M059J (cell line): ENCODE data around the gene INVS. TPM values are rescaled to one million over a fixed set of nuclear protein-coding genes. Genes with fewer than 3 reads are reported as not detected.

Experiments used
- DNase-seq: peaks from one replicate; pipeline ENCODE4 v3.0.0-alpha.2; 2012; ENCODE audit warnings: low read depth
- total RNA-seq: library from RNA; depleted of rRNA; stranded (reverse); fragments of >200 nt; shearing (Covaris generic); gene quantifications from 2 replicates; pipeline ENCODE4 v1.2.3, GENCODE V29; 2014

Gene INVS
- total RNA-seq, 1 experiment from 2014 or later, result 11.9 TPM

GRCh38 chr9:100269656-100270055, 170.6 kb downstream of the INVS start:
- no peak for DNase-seq

GRCh38 chr9:100277166-100277979, 178.3 kb downstream of the INVS start:
- peak; percentile 63 for DNase-seq

GRCh38 chr9:100281066-100281465, 182.0 kb downstream of the INVS start:
- DNase-seq, result no peak

DNA sequence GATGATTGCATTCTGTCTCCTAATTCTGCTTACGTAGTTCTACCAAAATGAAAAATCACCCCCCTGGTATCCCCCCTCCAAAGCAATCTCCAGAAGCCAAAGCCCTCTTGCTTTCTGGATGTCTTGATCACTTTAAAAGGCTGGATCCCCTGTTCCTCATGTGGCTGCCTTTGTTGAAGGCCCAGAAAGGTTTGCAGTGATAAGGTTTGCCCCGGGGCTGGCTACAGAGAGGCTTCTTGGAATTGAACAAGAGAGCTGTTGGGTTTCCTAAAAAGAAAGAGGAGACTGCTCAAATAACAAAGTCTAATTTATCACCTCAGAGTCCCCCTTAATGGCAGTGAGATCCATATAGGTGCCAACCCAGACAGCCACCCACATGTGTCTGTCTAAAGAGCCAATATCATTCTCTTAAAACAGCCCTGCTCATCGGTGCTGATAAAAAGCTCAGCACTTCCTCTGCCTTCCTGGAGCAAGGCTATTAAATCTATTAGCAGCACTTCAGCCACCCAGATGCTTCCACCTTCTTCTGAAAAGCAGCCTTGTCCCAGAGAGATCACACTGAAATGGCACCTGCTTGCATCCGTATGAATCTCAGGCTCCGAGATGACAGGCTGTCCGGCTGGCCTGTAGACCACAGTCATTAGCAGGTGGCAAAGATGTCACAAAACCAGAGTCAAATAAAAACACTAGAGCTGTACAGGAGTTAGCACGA, 182.8 kb downstream of the INVS start:
- DNase-seq, result no peak

GRCh38 chr9:100282388-100282719, 183.3 kb downstream of the INVS start:
- DNase-seq, result no peak

DNA sequence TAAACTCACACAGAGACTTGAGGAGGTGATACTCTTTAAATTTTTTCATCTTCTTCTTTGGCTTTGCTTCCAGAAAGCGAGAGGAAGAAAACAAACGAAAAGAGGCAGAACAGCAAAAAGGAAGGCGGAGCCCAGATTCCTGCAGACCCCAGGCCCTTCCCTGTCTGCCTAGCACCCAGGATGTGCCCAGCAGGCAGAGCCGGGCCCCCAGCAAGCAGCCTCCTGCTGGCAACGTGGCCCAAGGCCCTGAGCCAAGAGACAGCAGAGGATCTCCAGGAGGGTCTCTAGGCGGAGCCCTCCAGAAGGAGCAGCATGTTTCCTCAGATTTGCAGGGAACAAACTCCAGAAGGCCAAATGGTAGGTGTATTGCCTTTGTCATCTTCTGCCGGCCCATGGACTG, 185.2 kb downstream of the INVS start:
- no peak for DNase-seq

GRCh38 chr9:100285080-100285479, 186.0 kb downstream of the INVS start:
- no peak for DNase-seq

- DNase-seq, result no peak
These were observed 186.6 kb downstream of the INVS start for GRCh38 chr9:100285601-100286000.

DNA sequence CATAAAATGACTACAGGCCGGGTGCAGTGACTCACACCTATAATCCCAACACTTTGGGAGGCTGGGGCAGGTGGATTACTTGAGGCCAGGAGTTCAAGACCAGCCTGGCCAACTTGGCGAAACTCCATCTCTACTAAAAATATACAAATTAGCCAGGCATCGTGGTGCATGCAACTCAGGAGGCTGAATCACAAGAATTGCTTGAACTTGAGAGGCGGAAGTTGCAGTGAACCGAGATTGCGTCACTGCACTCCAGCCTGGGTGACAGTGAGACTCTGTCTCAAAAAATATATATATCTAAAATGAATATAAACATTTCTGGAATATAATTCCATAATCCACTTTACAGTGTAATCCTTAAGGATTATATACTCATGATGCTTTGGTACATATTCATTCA, 187.2 kb downstream of the INVS start:
- DNase-seq, result no peak

- no peak for DNase-seq
These were observed 188.1 kb downstream of the INVS start for GRCh38 chr9:100287186-100287585.

GRCh38 chr9:100290714-100291113, 191.7 kb downstream of the INVS start:
- DNase-seq, result no peak

DNA sequence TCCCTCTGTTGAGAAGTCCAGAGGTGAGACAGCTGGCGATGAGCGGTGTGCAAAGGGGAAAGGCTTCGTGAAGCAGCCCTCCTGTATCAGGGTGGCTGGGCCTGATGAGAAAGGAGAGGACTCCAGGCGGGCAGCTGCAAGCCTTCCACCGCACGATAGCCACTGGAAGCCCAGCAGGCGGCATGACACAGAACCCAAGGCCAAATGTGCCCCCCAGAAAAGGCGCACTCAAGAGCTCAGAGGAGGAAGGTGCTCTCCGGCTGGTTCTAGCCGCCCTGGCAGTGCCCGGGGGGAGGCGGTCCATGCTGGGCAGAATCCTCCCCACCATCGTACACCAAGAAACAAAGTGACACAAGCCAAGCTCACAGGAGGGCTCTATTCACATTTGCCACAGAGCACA, 193.4 kb downstream of the INVS start:
- DNase-seq, result no peak

GRCh38 chr9:100294341-100294740, 195.3 kb downstream of the INVS start:
- DNase-seq, result peak; percentile 23

GRCh38 chr9:100294806-100295205, 195.8 kb downstream of the INVS start:
- no peak for DNase-seq

GRCh38 chr9:100295240-100295639, 196.2 kb downstream of the INVS start:
- no peak for DNase-seq

GRCh38 chr9:100296407-100296806, 197.4 kb downstream of the INVS start:
- no peak for DNase-seq

- DNase-seq, result no peak
These were observed 199.3 kb downstream of the INVS start for GRCh38 chr9:100298378-100298777.

DNA sequence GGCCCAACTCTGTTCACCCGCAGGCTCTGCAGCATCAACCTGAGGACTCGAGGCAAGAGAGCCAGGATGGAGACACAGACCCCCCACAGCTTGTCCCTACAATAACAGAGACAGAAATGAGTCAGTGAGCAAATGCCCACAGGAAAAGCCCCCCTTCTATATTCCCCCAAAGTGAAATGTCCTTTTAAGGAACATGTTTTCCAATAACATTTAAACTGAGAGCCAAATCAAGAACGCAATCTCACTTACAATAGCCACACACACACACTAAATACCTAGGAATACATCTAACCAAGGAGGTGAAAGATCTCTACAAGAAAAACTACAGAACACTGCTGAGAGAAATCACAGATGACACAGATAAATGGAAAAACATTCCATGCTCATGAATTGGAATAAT, 204.7 kb downstream of the INVS start:
- DNase-seq, result no peak

DNA sequence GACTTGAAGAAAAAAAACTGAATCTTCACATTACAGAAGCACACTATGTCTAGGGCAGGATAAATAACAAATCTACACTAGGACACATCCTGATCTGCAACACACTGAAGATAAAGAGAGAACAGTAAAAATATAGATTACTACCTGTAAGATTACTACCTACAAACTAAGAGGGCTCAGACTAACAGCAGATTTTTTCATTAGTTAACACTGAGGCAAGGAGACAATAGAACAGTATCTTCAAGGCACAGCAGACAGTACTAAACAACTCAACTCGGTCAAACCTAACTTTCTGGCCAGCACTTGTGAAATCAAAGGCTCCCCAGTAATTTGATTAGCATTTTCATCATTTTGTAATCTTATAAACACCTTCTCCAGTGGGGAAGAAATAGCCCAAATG, 207.2 kb downstream of the INVS start:
- DNase-seq, result no peak

DNA sequence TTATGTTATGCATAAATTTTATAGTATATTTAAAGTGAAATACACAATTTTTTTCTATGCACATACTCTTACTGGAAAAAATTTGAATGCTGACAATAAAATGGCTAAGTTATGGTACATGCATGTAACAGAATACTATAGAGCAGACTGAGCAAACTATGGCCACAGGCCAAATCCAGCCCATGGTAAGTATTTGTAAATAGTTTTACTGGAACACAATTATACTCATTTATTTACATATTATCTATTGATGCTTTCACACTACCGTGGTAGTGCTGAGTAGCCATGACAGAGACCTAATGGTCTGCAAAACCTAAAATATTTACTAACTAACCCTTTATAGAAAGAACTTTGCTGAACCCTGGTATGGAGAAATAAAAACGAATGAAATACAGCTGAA, 208.0 kb downstream of the INVS start:
- no peak for DNase-seq

DNA sequence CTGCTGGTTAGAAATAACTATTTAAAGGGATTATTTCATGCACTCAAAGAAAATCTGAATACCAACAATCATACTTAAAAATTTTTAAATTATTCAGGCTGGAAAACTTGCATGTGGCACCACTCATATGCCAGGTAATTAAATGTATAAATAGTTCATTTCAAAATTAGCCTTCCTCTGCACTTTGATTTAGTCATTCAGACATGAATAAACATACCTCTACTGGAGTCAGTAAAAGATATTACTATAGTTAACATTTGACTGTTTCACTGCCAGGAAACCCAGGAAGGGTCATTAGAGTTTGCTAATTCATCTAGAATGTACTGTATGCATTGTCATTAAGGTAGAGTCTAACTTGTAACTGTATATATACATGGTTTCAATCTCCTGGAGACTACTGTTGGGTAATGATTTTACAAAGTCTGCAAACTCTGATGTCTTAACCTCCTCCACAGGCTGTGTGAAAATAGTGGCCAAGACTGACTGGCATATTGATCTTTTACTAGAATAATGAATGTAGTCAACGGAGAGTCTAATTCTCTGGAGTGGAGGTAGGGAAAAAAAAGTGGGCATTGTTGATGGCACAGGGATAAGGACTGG, 210.0 kb downstream of the INVS start:
- DNase-seq, result peak; percentile 32

DNA sequence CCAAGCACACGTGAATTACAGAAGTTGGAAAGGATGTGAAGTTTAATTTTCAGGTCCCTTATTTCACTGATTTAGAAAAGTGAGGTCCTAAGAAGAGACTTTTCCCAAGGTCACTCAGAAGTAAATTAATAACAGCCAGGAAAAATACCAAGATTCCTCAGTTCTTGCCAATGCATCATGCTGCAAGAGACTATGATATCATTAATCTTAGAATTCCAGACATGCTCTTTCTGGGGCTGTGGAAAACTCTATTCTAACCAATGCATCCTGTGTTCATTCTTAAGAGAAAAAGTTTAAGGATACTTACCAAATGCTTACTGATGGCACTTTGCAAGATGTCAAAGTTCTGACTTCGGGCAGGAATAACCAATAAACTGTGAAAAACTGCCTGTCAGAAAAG, 210.9 kb downstream of the INVS start:
- no peak for DNase-seq

GRCh38 chr9:100315561-100315960, 216.5 kb downstream of the INVS start:
- DNase-seq, result no peak
